IMR-90 (cell line): ENCODE results near the gene NMRAL1. TPM values are rescaled to one million over a fixed set of nuclear protein-coding genes. Genes with fewer than 3 reads are reported as not detected.

Experiments
- ATAC-seq: fragments of 200-7000 bp; cut with Tn5 transposase; 2 replicates; pipeline ENCODE4 v1.9.1; 2020; ENCODE audit warnings: low read depth, mild to moderate bottlenecking, moderate library complexity
- BruUV-seq: library from RNA; stranded (reverse); fragments of 400-500 nt; replicated peaks from 2 replicates; lab custom pipeline; 2021; lab: Mats Ljungman, UMichigan
- CTCF ChIA-PET: fragments of 300-600 bp; formaldehyde crosslinking; extraction: SDS; loops from one replicate; lab custom pipeline; 2021; ENCODE audit warnings: antibody characterized with exemption; lab: Yijun Ruan, JAX
- POLR2A ChIA-PET: fragments of 300-600 bp; sonication (Branson Sonifier 250); formaldehyde crosslinking; loops from one replicate; lab custom pipeline; 2022; ENCODE audit warnings: antibody characterized with exemption; ENCODE audit not compliant: unreplicated experiment; lab: Charles Lee
- DNase-seq: peaks from one replicate; pipeline ENCODE4 v3.0.0; 2013
- H2AFZ ChIP-seq: replicated peaks from 2 replicates; pipeline ENCODE3; 2013; ENCODE audit warnings: low read length, mild to moderate bottlenecking; ENCODE audit not compliant: poor library complexity
- H2AK5ac ChIP-seq: 2 replicates; pipeline ENCODE4 v1.6.1; 2013; ENCODE audit warnings: low read depth, low read length, inconsistent platforms
- H2AK9ac ChIP-seq: replicated peaks from 2 replicates; pipeline ENCODE3; 2013; ENCODE audit warnings: mild to moderate bottlenecking, low read depth, low read length, moderate library complexity; ENCODE audit not compliant: poor library complexity
- H2BK120ac ChIP-seq: 2 replicates; pipeline ENCODE4 v1.6.1; 2013; ENCODE audit warnings: low read depth, low read length, inconsistent platforms
- H2BK15ac ChIP-seq: 3 replicates; pipeline ENCODE4 v1.6.1; 2013; ENCODE audit warnings: low read depth, low read length, inconsistent platforms
- H2BK20ac ChIP-seq: 2 replicates; pipeline ENCODE4 v1.6.1; 2013; ENCODE audit warnings: low read depth, mild to moderate bottlenecking, inconsistent platforms, low read length, moderate library complexity
- H2BK5ac ChIP-seq: 2 replicates; pipeline ENCODE4 v1.6.1; 2013; ENCODE audit warnings: mild to moderate bottlenecking, low read depth, low read length, inconsistent platforms; ENCODE audit not compliant: poor library complexity, severe bottlenecking
- H3K14ac ChIP-seq: replicated peaks from 2 replicates; pipeline ENCODE4 v1.6.1; 2013; ENCODE audit warnings: low read depth, low read length, inconsistent platforms
- H3K18ac ChIP-seq: 2 replicates; pipeline ENCODE4 v1.6.1; 2013; ENCODE audit warnings: low read depth, low read length, control low read depth
- H3K23ac ChIP-seq: 2 replicates; pipeline ENCODE4 v1.6.1; 2013; ENCODE audit warnings: low read depth, low read length, inconsistent platforms
- H3K27ac ChIP-seq: 2 replicates; pipeline ENCODE4 v1.5.1; 2013; ENCODE audit warnings: mild to moderate bottlenecking, control low read depth, low read length; ENCODE audit not compliant: insufficient read depth
- H3K27me3 ChIP-seq: 2 replicates; pipeline ENCODE4 v1.6.1; 2013; ENCODE audit warnings: low read length; ENCODE audit not compliant: control insufficient read depth, insufficient read depth
- H3K36me3 ChIP-seq: 2 replicates; pipeline ENCODE4 v1.6.1; 2013; ENCODE audit warnings: low read length, mixed read lengths; ENCODE audit not compliant: control insufficient read depth, insufficient read depth
- H3K4ac ChIP-seq: 2 replicates; pipeline ENCODE4 v1.6.1; 2013; ENCODE audit warnings: low read depth, low read length, inconsistent platforms
- H3K4me1 ChIP-seq: 2 replicates; pipeline ENCODE4 v1.6.1; 2013; ENCODE audit warnings: low read length, mixed read lengths; ENCODE audit not compliant: control insufficient read depth, insufficient read depth
- H3K4me2 ChIP-seq: 2 replicates; pipeline ENCODE4 v1.6.1; 2013; ENCODE audit warnings: low read depth, mild to moderate bottlenecking, control low read depth, low read length, moderate library complexity
- H3K4me3 ChIP-seq: 2 replicates; pipeline ENCODE4 v1.5.1; 2013; ENCODE audit warnings: low read depth, mild to moderate bottlenecking, control low read depth, low read length, moderate library complexity; ENCODE audit not compliant: insufficient read depth
- H3K56ac ChIP-seq: 2 replicates; pipeline ENCODE4 v1.6.1; 2013; ENCODE audit warnings: low read length, inconsistent platforms; ENCODE audit not compliant: insufficient read depth; ENCODE audit errors: extremely low read depth
- H3K79me1 ChIP-seq, 2 experiments: 2 replicates each; pipeline ENCODE4 v1.6.1; 2013; ENCODE audit warnings: low read length in 2 of 2, inconsistent platforms in 1 of 2, low read depth in 1 of 2
- H3K9ac ChIP-seq: 2 replicates; pipeline ENCODE4 v1.6.1; 2013; ENCODE audit warnings: low read depth, low read length, control low read depth
- H3K9me1 ChIP-seq: 2 replicates; pipeline ENCODE4 v1.6.1; 2013; ENCODE audit warnings: low read length, inconsistent platforms; ENCODE audit not compliant: insufficient read depth
- H3K9me3 ChIP-seq: 2 replicates; pipeline ENCODE4 v1.6.1; 2013; ENCODE audit warnings: low read length; ENCODE audit not compliant: control insufficient read depth, insufficient read depth
- H4K20me1 ChIP-seq: 2 replicates; pipeline ENCODE4 v1.6.1; 2013; ENCODE audit warnings: low read length, inconsistent platforms; ENCODE audit not compliant: insufficient read depth
- H4K5ac ChIP-seq: 2 replicates; pipeline ENCODE4 v1.6.1; 2013; ENCODE audit warnings: mild to moderate bottlenecking, low read depth, low read length, control low read depth
- H4K8ac ChIP-seq, 2 experiments: 2 replicates each; pipeline ENCODE4 v1.6.1; 2013; ENCODE audit warnings: low read depth in 2 of 2, low read length in 2 of 2, control low read depth in 1 of 2, inconsistent platforms in 1 of 2
- H4K91ac ChIP-seq: 2 replicates; pipeline ENCODE4 v1.6.1; 2013; ENCODE audit warnings: low read depth, low read length, inconsistent platforms; ENCODE audit not compliant: insufficient read depth
- CEBPB ChIP-seq: IDR thresholded peaks from 2 replicates; pipeline ENCODE4 v1.6.1; 2012; ENCODE audit warnings: low read depth, low read length, improper control_type of control experiment
- CHD1 ChIP-seq: IDR thresholded peaks from 2 replicates; pipeline ENCODE4 v1.6.1; 2012; ENCODE audit warnings: low read depth, low read length, improper control_type of control experiment
- ELK1 ChIP-seq: fragments of 150-350 bp; IDR thresholded peaks from 2 replicates; pipeline ENCODE4 v1.6.1; 2016; ENCODE audit warnings: low read depth, mild to moderate bottlenecking, low read length, moderate library complexity, borderline replicate concordance
- FOS ChIP-seq: fragments of 150-350 bp; IDR thresholded peaks from 2 replicates; pipeline ENCODE4 v1.6.1; 2016; ENCODE audit warnings: low read depth, low read length
- MAFK ChIP-seq: IDR thresholded peaks from 2 replicates; pipeline ENCODE4 v1.6.1; 2012; ENCODE audit warnings: low read depth, low read length, improper control_type of control experiment
- MAZ ChIP-seq: IDR thresholded peaks from 2 replicates; pipeline ENCODE4 v1.6.1; 2012; ENCODE audit warnings: low read depth, mild to moderate bottlenecking, low read length, improper control_type of control experiment, moderate library complexity, borderline replicate concordance
- MXI1 ChIP-seq: IDR thresholded peaks from 2 replicates; pipeline ENCODE4 v1.6.1; 2012; ENCODE audit warnings: low read depth, mild to moderate bottlenecking, low read length, moderate library complexity, borderline replicate concordance
- NFE2L2 ChIP-seq: fragments of 150-350 bp; IDR thresholded peaks from 2 replicates; pipeline ENCODE4 v1.6.1; 2016; ENCODE audit warnings: low read depth, mild to moderate bottlenecking, low read length
- POLR2A ChIP-seq: IDR thresholded peaks from 2 replicates; pipeline ENCODE4 v1.6.1; 2012; ENCODE audit warnings: mild to moderate bottlenecking, low read depth, low read length
- RAD21 ChIP-seq: IDR thresholded peaks from 2 replicates; pipeline ENCODE4 v1.6.1; 2012; ENCODE audit warnings: low read length, improper control_type of control experiment
- RCOR1 ChIP-seq: IDR thresholded peaks from 2 replicates; pipeline ENCODE4 v1.6.1; 2012; ENCODE audit warnings: mild to moderate bottlenecking, low read length, improper control_type of control experiment; ENCODE audit not compliant: insufficient replicate concordance
- RFX5 ChIP-seq: IDR thresholded peaks from 2 replicates; pipeline ENCODE4 v1.8.0; 2012; ENCODE audit warnings: low read depth, mild to moderate bottlenecking, low read length, moderate library complexity
- USF2 ChIP-seq: fragments of 150-350 bp; IDR thresholded peaks from 2 replicates; pipeline ENCODE4 v1.6.1; 2017; ENCODE audit warnings: mild to moderate bottlenecking, antibody characterized with exemption, low read length, low read depth
- WGBS, 2 experiments: methylation state at CpG; one replicate each; pipeline versions ENCODE4 v1.1.5 to v1.1.7; 2013; ENCODE audit warnings: missing lambda C conversion rate in 2 of 2; ENCODE audit not compliant: insufficient read length in 1 of 2; ENCODE audit errors: extremely low coverage in 2 of 2; 5-methylcytosine and 5-hydroxymethylcytosine counted together
- dilution Hi-C: fragments of 300-500 bp; cut with HindIII; formaldehyde crosslinking; loops from one replicate; pipeline ENCODE4 v1.14.3; 2018; ENCODE audit warnings: low sequenced_read_pairs; ENCODE audit not compliant: unreplicated experiment
- in situ Hi-C: fragments of 300-500 bp; cut with MboI; formaldehyde crosslinking; loops from 3 replicates; pipeline ENCODE4 v1.14.3; 2019; ENCODE audit warnings: low sequenced_read_pairs, inconsistent platforms, mixed read lengths
- intact Hi-C: fragments of 100-400 bp; cut with micrococcal nuclease; formaldehyde crosslinking; loops from 2 replicates; pipeline ENCODE4 v1.10.0; 2022
- polyA plus RNA-seq, 3 experiments: library from polyadenylated mRNA; depleted of rRNA; stranded (reverse); fragments of >200 nt; gene quantifications; 2 replicates each; pipeline ENCODE4 v1.2.3, GENCODE V29; 2012; ENCODE audit warnings: low replicate concordance in 1 of 3
- total RNA-seq: library from RNA; depleted of rRNA; stranded (reverse); fragments of >200 nt; gene quantifications from 2 replicates; pipeline ENCODE4 v1.2.3, GENCODE V29; 2012

Gene NMRAL1
- total and polyA plus RNA-seq, 2 of the 4 experiments (the other 2 are of a cell fraction) = 48.6 to 67.6 TPM

- BruUV-seq = no TSS peak
- H2BK5ac ChIP-seq = no peak overlapping the region
- WGBS, 2 experiments = 100% methylated on average over 1 of the region's 7 CpGs; no CpG with 5 or more reads in 1 of the 2 experiments
- no peak overlapping the region for H2BK20ac ChIP-seq
- no peak for DNase-seq
- TF ChIP-seq RAD21 (no peak), MXI1 (no peak), USF2 (no peak), FOS (no peak), POLR2A (no peak), RFX5 (no peak), NFE2L2 (no peak), CEBPB (no peak), RCOR1 (no peak), MAZ (no peak), MAFK (no peak), CHD1 (no peak), ELK1 (no peak)
- H4K5ac ChIP-seq = no peak overlapping the region
- H3K4me2 ChIP-seq = no peak overlapping the region
- peaks cover 7% of the 10 kb centered on the region for H3K36me3 ChIP-seq
- peaks cover 16% of the 10 kb centered on the region; the same call in 1 of the 2 replicates for H4K20me1 ChIP-seq
- no peak overlapping the region for H3K4me3 ChIP-seq
- no peak overlapping the region for H2BK15ac ChIP-seq
- H3K14ac ChIP-seq = no peak overlapping the region
- no peak overlapping the region for H2AFZ ChIP-seq
- H2AK5ac ChIP-seq = no peak overlapping the region
- H2BK120ac ChIP-seq = no peak overlapping the region
- no peak for ATAC-seq
- ChIA-PET CTCF (interaction anchor here (0.9 kb wide), 1 partner anchor 13 kb away, joined by 4 read pairs; no protein-coding TSS in a partner anchor), POLR2A (no interaction called here)
- intact Hi-C loops = no loop called here
- H3K18ac ChIP-seq = no peak overlapping the region
- H4K91ac ChIP-seq = no peak overlapping the region
- H3K79me1 ChIP-seq = peaks cover 22 to 54% of the 10 kb centered on the region in 2 experiments
- H3K9me3 ChIP-seq = no peaks in the 10 kb centered on the region
- H3K9me1 ChIP-seq = peaks cover 16% of the 10 kb centered on the region
- no peak overlapping the region for H3K4ac ChIP-seq
- H3K9ac ChIP-seq = no peak overlapping the region
- dilution Hi-C loops = no loop called here
- H3K27me3 ChIP-seq = no peaks in the 10 kb centered on the region
- in situ Hi-C loops = no loop called here
- H4K8ac ChIP-seq = no peak overlapping the region
- H3K27ac ChIP-seq = no peak overlapping the region
- H3K23ac ChIP-seq = no peak overlapping the region
- no peak overlapping the region for H2AK9ac ChIP-seq
- peaks cover 5% of the 10 kb centered on the region; the same call in 1 of the 2 replicates for H3K4me1 ChIP-seq
- H3K56ac ChIP-seq = no peak overlapping the region
Measured at GRCh38 chr16:4428500-4428899, 45.9 kb downstream of the NMRAL1 start.
